ENCODE results near the gene PREP.

DNA sequence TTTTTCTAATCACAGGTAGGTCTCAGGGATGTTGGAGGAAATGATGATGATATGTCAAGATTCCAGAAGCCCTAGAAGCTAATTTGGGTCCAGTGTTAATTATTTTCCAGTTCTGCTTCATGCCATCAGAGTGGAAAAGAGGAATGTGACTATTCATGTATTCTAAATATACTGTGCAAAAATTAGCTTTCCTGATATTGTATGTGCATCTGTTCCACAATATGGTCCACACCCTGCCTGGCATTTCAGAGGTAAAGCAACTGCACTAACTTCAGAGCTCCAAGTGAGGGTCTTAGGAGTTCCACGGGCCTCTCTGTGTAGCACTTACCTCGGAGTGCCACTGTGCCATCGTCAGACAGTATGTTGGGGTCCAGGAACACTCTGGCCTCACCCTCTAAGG lies 27.1 kb downstream of the PREP start:
- no peak for TF ChIP-seq GABPA (IDR thresholded peaks at IDR 0.05; ENCODE audit: low read depth)
- TF ChIP-seq CTCF (IDR thresholded peaks at IDR 0.05) = no peak
- TF ChIP-seq POLR2AphosphoS5 (IDR thresholded peaks at IDR 0.05; ENCODE audit: low read depth, low read length) = no peak
- no peak for TF ChIP-seq FOXM1 (IDR thresholded peaks at IDR 0.05; ENCODE audit: low read depth)

Measured in SK-N-SH (cell line).